ENCODE results near the gene CT55. TPM values are rescaled to one million over a fixed set of nuclear protein-coding genes. Genes with fewer than 3 reads are reported as not detected.
"Not testable (repeated sequence)": the region's sequence is repeated elsewhere in the genome, so short reads cannot be mapped to it uniquely, and the experiment has no call there.

CT55 gene
- total RNA-seq, 1 donor from 2014 or later: 0.34 TPM

DNA sequence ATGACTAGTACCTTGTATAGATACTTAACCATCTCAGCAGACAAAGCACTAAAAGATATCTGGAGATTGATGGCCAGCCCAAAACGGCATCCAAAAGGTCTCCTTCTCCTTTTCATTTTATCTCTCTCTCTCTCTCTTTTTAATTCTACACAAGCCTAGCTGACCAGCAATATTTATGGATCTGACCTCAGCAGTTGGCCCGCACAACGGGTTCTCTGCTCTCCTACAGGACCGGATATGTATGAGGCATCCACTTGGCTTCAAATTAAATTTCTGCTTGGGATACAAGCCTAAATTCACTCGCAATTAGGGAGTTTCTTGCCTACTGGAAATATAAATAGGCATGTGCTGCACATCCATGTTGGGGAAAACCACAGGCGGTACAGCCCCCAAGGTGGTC lies 22.5 kb upstream of the CT55 start:
- no peak for DNase-seq
- Mint-ChIP-seq H3K4me3 (ENCODE audit: unreplicated experiment) (no peak overlapping the region), H3K27me3 (ENCODE audit: unreplicated experiment) (peaks cover 2% of the 10 kb centered on the region), H3K36me3 (ENCODE audit: unreplicated experiment) (no peaks in the 10 kb centered on the region), H3K9me3 (ENCODE audit: unreplicated experiment) (no peaks in the 10 kb centered on the region), H3K27ac (ENCODE audit: unreplicated experiment) (no peak overlapping the region), H3K4me1 (ENCODE audit: low read depth, unreplicated experiment) (no peaks in the 10 kb centered on the region)
- TF ChIP-seq, protein P1, sequence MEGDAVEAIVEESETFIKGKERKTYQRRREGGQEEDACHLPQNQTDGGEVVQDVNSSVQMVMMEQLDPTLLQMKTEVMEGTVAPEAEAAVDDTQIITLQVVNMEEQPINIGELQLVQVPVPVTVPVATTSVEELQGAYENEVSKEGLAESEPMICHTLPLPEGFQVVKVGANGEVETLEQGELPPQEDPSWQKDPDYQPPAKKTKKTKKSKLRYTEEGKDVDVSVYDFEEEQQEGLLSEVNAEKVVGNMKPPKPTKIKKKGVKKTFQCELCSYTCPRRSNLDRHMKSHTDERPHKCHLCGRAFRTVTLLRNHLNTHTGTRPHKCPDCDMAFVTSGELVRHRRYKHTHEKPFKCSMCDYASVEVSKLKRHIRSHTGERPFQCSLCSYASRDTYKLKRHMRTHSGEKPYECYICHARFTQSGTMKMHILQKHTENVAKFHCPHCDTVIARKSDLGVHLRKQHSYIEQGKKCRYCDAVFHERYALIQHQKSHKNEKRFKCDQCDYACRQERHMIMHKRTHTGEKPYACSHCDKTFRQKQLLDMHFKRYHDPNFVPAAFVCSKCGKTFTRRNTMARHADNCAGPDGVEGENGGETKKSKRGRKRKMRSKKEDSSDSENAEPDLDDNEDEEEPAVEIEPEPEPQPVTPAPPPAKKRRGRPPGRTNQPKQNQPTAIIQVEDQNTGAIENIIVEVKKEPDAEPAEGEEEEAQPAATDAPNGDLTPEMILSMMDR (IDR thresholded peaks at IDR 0.05; ENCODE audit: partially characterized antibody, unreplicated experiment): no peak

DNA sequence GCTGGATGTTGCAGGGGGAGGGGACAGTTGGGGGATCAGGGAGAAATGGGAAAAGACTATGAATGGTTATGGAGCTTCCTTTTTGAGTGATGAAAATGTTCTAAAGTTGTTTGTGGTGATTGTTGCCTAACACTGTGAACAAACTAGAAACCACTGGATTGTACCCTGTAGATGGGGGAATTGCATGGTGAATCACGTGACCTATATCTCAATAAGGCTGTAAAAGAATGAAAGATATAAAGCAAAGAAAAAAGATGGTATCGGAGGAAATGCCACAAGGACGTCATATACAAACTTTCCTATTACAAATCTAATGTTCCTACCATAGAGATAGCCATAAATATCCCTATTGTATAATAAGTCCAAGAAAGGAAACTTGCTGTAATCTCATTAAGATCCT lies 20.6 kb upstream of the CT55 start:
- DNase-seq: no peak
- H3K27me3 Mint-ChIP-seq (ENCODE audit: unreplicated experiment): peaks cover 2% of the 10 kb centered on the region
- H3K4me3 Mint-ChIP-seq (ENCODE audit: unreplicated experiment): no peak overlapping the region
- H3K36me3 Mint-ChIP-seq (ENCODE audit: unreplicated experiment): no peaks in the 10 kb centered on the region
- no peak overlapping the region for H3K27ac Mint-ChIP-seq (ENCODE audit: unreplicated experiment)
- TF ChIP-seq, protein P1 (IDR thresholded peaks at IDR 0.05; ENCODE audit: partially characterized antibody, unreplicated experiment): no peak
- no peaks in the 10 kb centered on the region for H3K9me3 Mint-ChIP-seq (ENCODE audit: unreplicated experiment)
- H3K4me1 Mint-ChIP-seq (ENCODE audit: low read depth, unreplicated experiment): no peaks in the 10 kb centered on the region

DNA sequence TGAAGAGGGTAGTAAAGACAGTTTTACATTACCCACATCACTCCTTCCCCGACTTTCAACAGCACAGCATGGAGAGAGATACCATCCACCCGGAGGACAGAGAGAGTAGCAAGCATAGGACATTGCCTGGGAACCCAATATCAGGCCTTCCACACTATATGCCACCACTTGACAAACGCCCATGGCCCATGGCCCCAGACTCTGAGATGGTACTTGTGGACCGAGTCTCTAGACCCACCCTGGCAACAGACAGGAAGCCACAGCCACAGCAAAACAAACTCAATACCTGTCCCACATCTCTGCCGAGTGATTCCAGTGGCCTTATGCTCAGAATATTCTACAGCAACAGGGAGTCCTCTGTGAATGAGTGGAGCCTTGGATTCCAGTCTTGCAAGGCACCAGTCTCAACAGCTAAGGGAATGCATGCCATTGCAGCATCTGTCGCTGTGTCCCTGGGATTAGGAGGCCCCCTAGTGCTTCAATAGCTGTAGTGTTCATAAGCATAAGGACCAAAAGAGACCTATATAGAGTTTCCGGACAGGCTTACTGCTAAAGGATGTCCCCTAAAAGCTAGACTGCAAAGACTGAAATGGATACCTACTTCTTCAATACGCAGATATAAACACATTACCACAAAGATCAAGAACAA lies 14.7 kb upstream of the CT55 start:
- Mint-ChIP-seq H3K27ac (ENCODE audit: unreplicated experiment) (no peak overlapping the region), H3K4me1 (ENCODE audit: low read depth, unreplicated experiment) (no peaks in the 10 kb centered on the region), H3K36me3 (ENCODE audit: unreplicated experiment) (no peaks in the 10 kb centered on the region), H3K27me3 (ENCODE audit: unreplicated experiment) (peaks cover 2% of the 10 kb centered on the region), H3K4me3 (ENCODE audit: unreplicated experiment) (no peak overlapping the region), H3K9me3 (ENCODE audit: unreplicated experiment) (no peaks in the 10 kb centered on the region)
- TF ChIP-seq, protein P1 (IDR thresholded peaks at IDR 0.05; ENCODE audit: partially characterized antibody, unreplicated experiment): peak; percentile 46
- DNase-seq: peak; percentile 32

DNA sequence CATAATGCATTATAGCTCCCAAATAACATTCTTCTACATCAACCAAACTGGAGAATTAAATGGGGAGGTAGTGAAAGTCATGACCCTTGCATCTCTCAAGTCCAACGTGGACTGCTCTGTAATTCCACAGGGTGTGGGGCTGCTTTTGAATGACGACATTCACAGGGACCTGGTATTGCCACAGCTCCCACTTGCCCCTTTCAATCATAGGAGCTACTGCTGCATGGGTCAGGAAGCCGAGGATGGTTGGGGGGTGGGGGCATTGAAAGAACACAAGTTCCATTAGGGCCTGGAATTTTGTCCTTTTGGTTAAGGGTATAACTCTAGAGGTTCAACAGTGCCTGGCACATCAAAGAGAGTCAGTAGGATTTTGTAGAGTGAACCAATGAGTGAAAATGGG lies 7.4 kb upstream of the CT55 start:
- Mint-ChIP-seq H3K27me3 (ENCODE audit: unreplicated experiment) (peaks cover 2% of the 10 kb centered on the region), H3K4me1 (ENCODE audit: low read depth, unreplicated experiment) (no peaks in the 10 kb centered on the region), H3K9me3 (ENCODE audit: unreplicated experiment) (no peaks in the 10 kb centered on the region), H3K4me3 (ENCODE audit: unreplicated experiment) (no peak overlapping the region), H3K36me3 (ENCODE audit: unreplicated experiment) (no peaks in the 10 kb centered on the region), H3K27ac (ENCODE audit: unreplicated experiment) (no peak overlapping the region)
- no peak for DNase-seq
- TF ChIP-seq, protein P1 (IDR thresholded peaks at IDR 0.05; ENCODE audit: partially characterized antibody, unreplicated experiment): no peak

DNA sequence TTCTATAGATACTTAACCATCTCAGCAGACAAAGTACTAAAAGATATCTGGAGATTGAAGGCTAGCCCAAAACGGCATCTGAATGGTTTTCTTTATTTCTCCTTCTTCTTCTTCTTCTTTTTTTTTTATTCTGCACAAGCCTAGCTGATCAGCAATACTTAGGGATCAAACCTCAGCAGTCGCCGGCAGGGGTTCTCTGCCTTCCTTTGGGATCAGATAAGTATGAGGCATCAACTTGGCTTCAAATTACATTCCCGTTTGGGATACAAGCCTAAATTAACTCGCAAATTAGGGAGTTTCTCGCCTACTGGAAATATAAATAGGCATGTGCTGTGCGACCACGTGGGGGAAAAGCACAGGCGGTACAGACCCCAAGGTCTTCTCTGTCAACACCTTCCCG lies 730 bp downstream of the CT55 start:
- H3K27ac Mint-ChIP-seq (ENCODE audit: unreplicated experiment): no peak overlapping the region
- no peaks in the 10 kb centered on the region for H3K4me1 Mint-ChIP-seq (ENCODE audit: low read depth, unreplicated experiment)
- DNase-seq: no peak
- H3K27me3 Mint-ChIP-seq (ENCODE audit: unreplicated experiment): no peaks in the 10 kb centered on the region
- TF ChIP-seq, protein P1 (IDR thresholded peaks at IDR 0.05; ENCODE audit: partially characterized antibody, unreplicated experiment): no peak
- H3K36me3 Mint-ChIP-seq (ENCODE audit: unreplicated experiment): no peaks in the 10 kb centered on the region
- no peaks in the 10 kb centered on the region for H3K9me3 Mint-ChIP-seq (ENCODE audit: unreplicated experiment)
- no peak overlapping the region for H3K4me3 Mint-ChIP-seq (ENCODE audit: unreplicated experiment)

DNA sequence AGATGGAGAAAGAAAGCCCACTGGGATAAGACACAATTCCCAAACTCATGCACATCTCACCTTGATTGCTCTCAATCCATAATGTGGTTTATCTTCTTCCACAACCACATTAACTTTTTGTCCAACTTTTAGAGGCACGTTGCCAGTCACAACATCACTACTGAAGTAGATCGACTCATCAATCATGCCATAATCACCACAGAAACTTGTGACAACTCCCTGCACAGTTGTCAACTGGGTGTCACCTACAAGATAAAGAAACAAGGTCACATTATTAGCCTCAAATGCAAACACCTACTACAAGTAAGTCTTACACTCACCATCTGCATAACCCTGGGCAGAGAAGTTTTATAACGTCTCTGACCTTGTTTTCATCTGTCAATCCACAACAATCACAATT lies 1.7 kb downstream of the CT55 start:
- not testable (repeated sequence) for H3K27ac Mint-ChIP-seq (ENCODE audit: unreplicated experiment); H3K4me1 Mint-ChIP-seq (ENCODE audit: low read depth, unreplicated experiment); H3K9me3 Mint-ChIP-seq (ENCODE audit: unreplicated experiment)

More for the DNA sequence above, 1.7 kb downstream of the CT55 start:
- not testable (repeated sequence) for H3K4me3 Mint-ChIP-seq (ENCODE audit: unreplicated experiment); DNase-seq; H3K27me3 Mint-ChIP-seq (ENCODE audit: unreplicated experiment); H3K36me3 Mint-ChIP-seq (ENCODE audit: unreplicated experiment)

Data from glutamatergic neuron (in vitro differentiated cells).